Smooth muscle cell (in vitro differentiated cells): ENCODE results near the gene ITPK1. TPM values are rescaled to one million over a fixed set of nuclear protein-coding genes. Genes with fewer than 3 reads are reported as not detected.

ENCODE experiments used
- DNase-seq: peaks from one replicate; lab custom pipeline; 2025; ENCODE audit not compliant: unreplicated experiment; lab: John Stamatoyannopoulos, UW
- H2AFZ ChIP-seq: fragments of 200-600 bp; sonication (generic); 2 replicates; pipeline ENCODE4 v1.6.0; 2016; ENCODE audit warnings: antibody characterized with exemption, low read depth, mild to moderate bottlenecking
- H3F3A ChIP-seq: fragments of 200-600 bp; sonication (generic); 2 replicates; pipeline ENCODE4 v1.6.0; 2017; ENCODE audit warnings: antibody characterized with exemption, low read depth
- H3K27ac ChIP-seq: fragments of 200-600 bp; sonication (generic); 2 replicates; pipeline ENCODE4 v1.5.1; 2016; ENCODE audit warnings: low read depth, mild to moderate bottlenecking
- H3K27me3 ChIP-seq: fragments of 200-600 bp; sonication (generic); 2 replicates; pipeline ENCODE4 v1.6.1; 2016; ENCODE audit warnings: low read depth, mild to moderate bottlenecking
- H3K36me3 ChIP-seq: fragments of 200-600 bp; sonication (generic); 2 replicates; pipeline ENCODE4 v1.5.1; 2016; ENCODE audit warnings: low read depth
- H3K4me1 ChIP-seq: fragments of 200-600 bp; sonication (generic); 2 replicates; pipeline ENCODE4 v1.5.1; 2016; ENCODE audit warnings: low read depth
- H3K4me2 ChIP-seq: fragments of 200-600 bp; sonication (generic); 2 replicates; pipeline ENCODE4 v1.6.0; 2016; ENCODE audit warnings: mild to moderate bottlenecking
- H3K4me3 ChIP-seq: fragments of 200-600 bp; sonication (generic); 2 replicates; pipeline ENCODE4 v1.5.1; 2016; ENCODE audit warnings: mild to moderate bottlenecking
- H3K79me2 ChIP-seq: fragments of 200-600 bp; sonication (generic); 2 replicates; pipeline ENCODE4 v1.6.0; 2016; ENCODE audit warnings: low read depth, mild to moderate bottlenecking
- H3K9ac ChIP-seq: fragments of 200-600 bp; sonication (generic); 2 replicates; pipeline ENCODE4 v1.6.0; 2016; ENCODE audit warnings: low read depth
- H3K9me3 ChIP-seq: fragments of 200-600 bp; sonication (generic); replicated peaks from 2 replicates; pipeline ENCODE4 v1.5.1; 2016; ENCODE audit warnings: low read depth
- H4K20me1 ChIP-seq: fragments of 200-600 bp; sonication (generic); 2 replicates; pipeline ENCODE4 v1.6.0; 2016; ENCODE audit warnings: low read depth
- WGBS: methylation state at CpG from one replicate; pipeline ENCODE4 v1.1.7; 2016; ENCODE audit warnings: low lambda C conversion rate; 5-methylcytosine and 5-hydroxymethylcytosine counted together
- polyA plus RNA-seq: library from polyadenylated mRNA; unstranded; fragments of >200 nt; fragmentation: Nextera tagmentation; extraction: Ambion mirVana; gene quantifications from 2 replicates; pipeline ENCODE4 v1.2.1, GENCODE V29; 2016
- total RNA-seq: library from RNA; depleted of rRNA; stranded (reverse); fragments of >200 nt; gene quantifications from 2 replicates; pipeline ENCODE4 v1.2.3, GENCODE V29; 2014
- TF ChIP-seq, protein P1 (sequence below): fragments of 200-600 bp; sonication (generic); IDR thresholded peaks from 2 replicates; pipeline ENCODE4 v1.5.1; 2017; ENCODE audit warnings: borderline replicate concordance, mild to moderate bottlenecking, antibody characterized with exemption; ENCODE audit not compliant: insufficient read depth, poor library complexity, severe bottlenecking

ITPK1 gene
- total and polyA plus RNA-seq, 2 experiments from 2014 or later: 9.2 to 14.2 TPM

DNA sequence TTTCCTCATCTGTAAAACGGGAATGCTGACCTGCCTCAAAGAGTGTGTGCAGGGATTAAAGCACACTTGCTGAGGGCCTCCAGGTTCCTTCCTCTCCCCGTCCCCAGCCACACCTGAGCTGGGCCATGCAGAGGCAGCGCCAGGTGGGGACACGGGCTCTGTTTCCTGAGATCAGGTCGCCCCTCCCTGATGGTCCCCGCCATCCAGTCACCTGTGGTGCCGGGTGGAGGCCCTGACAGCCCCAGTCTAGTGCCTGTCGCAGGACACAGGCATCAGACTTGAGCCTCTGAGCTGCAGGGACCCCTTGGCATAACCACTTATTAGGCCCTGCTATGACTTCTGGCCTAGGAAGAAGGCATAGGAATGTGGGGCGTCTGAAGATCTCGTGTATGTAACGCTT is 180.3 kb downstream of the ITPK1 start:
- H2AFZ ChIP-seq: no peak overlapping the region
- H3K4me3 ChIP-seq: no peak overlapping the region
- no peak overlapping the region for H3K4me2 ChIP-seq
- H3F3A ChIP-seq: no peaks in the 10 kb centered on the region
- TF ChIP-seq, protein P1, sequence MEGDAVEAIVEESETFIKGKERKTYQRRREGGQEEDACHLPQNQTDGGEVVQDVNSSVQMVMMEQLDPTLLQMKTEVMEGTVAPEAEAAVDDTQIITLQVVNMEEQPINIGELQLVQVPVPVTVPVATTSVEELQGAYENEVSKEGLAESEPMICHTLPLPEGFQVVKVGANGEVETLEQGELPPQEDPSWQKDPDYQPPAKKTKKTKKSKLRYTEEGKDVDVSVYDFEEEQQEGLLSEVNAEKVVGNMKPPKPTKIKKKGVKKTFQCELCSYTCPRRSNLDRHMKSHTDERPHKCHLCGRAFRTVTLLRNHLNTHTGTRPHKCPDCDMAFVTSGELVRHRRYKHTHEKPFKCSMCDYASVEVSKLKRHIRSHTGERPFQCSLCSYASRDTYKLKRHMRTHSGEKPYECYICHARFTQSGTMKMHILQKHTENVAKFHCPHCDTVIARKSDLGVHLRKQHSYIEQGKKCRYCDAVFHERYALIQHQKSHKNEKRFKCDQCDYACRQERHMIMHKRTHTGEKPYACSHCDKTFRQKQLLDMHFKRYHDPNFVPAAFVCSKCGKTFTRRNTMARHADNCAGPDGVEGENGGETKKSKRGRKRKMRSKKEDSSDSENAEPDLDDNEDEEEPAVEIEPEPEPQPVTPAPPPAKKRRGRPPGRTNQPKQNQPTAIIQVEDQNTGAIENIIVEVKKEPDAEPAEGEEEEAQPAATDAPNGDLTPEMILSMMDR: no peak
- no peaks in the 10 kb centered on the region for H3K79me2 ChIP-seq
- H3K9me3 ChIP-seq: no peaks in the 10 kb centered on the region
- over 99% methylated on average over 11 of the region's 11 CpGs for WGBS
- no peak overlapping the region for H3K27ac ChIP-seq
- no peaks in the 10 kb centered on the region for H3K36me3 ChIP-seq
- no peaks in the 10 kb centered on the region for H3K27me3 ChIP-seq
- H3K4me1 ChIP-seq: no peaks in the 10 kb centered on the region
- H4K20me1 ChIP-seq: no peaks in the 10 kb centered on the region
- no peak for DNase-seq
- H3K9ac ChIP-seq: no peak overlapping the region

DNA sequence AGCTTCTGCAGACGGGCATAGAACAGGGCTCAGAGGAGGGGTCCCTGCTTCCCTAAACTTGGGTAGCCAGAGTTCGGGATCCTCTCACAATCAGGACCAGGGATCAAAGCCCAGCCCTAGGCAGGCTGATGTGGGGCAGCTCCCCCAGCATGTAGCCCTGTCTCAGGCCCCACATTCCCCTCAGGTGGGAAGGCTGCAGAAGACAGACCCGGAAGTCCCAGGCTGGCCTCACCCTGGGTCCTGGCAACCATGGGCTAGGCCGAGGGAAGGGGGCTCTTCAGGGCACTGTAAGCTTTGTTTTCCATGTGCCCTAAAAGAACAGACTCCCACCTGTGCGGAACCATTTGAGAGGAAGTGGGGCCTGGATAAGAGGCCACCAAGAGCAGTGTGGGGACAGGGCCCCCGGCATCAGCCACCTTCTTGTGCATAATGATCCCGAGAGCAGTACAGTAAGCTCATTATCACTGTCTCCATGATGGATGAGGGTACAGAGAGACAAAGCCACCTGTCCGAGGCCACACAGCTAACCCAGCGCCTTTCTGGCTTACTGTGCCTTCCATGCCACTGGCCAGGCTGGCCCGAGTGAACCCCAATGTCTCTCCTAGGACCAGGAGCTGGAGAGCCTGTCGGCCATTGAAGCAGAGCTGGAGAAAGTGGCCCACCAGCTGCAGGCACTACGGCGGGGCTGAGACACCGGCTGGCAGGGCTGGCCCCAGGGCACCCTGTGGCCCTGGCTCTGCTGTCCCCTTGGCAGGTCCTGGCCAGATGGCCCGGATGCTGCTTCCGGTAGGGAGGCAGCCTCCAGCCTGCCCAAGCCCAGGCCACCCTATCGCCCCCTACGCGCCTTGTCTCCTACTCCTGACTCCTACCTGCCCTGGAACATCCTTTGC is 181.3 kb downstream of the ITPK1 start:
- H3K79me2 ChIP-seq: no peaks in the 10 kb centered on the region
- no peaks in the 10 kb centered on the region for H3K27me3 ChIP-seq
- H3K9me3 ChIP-seq: no peaks in the 10 kb centered on the region
- H3F3A ChIP-seq: no peaks in the 10 kb centered on the region
- no peak overlapping the region for H3K9ac ChIP-seq
- WGBS: 90% methylated on average over 19 of the region's 19 CpGs
- TF ChIP-seq, protein P1: no peak
- no peak overlapping the region for H3K4me3 ChIP-seq
- no peaks in the 10 kb centered on the region for H3K4me1 ChIP-seq
- no peaks in the 10 kb centered on the region for H3K36me3 ChIP-seq
- no peak for DNase-seq
- no peak overlapping the region for H3K27ac ChIP-seq
- H4K20me1 ChIP-seq: no peaks in the 10 kb centered on the region
- H3K4me2 ChIP-seq: no peak overlapping the region
- H2AFZ ChIP-seq: no peak overlapping the region

DNA sequence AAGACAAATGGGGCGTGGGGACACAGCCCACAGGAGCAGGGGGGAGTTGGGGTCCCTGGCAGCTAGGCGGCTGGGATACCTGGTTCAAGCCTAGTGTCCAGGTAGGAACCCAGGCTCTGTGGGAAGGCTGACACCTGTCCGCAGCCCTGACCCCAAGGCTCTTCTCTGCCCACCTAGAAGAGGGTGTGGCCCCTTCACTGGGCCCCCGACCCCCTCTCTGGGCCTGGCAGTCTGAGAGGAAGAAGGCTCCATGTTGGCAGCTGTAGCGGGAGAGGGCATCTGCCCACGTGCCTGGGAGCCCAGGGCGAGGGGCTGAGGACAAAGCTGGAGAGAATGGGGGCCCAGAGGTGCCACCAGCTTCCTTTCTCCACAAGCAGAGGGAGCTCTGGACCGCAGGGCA is 182.2 kb downstream of the ITPK1 start:
- H3K27ac ChIP-seq: no peak overlapping the region
- DNase-seq: no peak
- H3F3A ChIP-seq: no peaks in the 10 kb centered on the region
- H3K79me2 ChIP-seq: no peaks in the 10 kb centered on the region
- no peak overlapping the region for H3K4me2 ChIP-seq
- H3K4me3 ChIP-seq: no peak overlapping the region
- H3K9me3 ChIP-seq: no peaks in the 10 kb centered on the region
- no peaks in the 10 kb centered on the region for H4K20me1 ChIP-seq
- H2AFZ ChIP-seq: no peak overlapping the region
- no peak overlapping the region for H3K9ac ChIP-seq
- no peaks in the 10 kb centered on the region for H3K27me3 ChIP-seq
- 84% methylated on average over 8 of the region's 8 CpGs for WGBS
- H3K4me1 ChIP-seq: no peaks in the 10 kb centered on the region
- TF ChIP-seq, protein P1: no peak
- no peaks in the 10 kb centered on the region for H3K36me3 ChIP-seq
